GM19324 (cell line): ENCODE measurements around the gene FAM180A.
"Not testable (repeated sequence)": the region's sequence is repeated elsewhere in the genome, so short reads cannot be mapped to it uniquely, and the experiment has no call there.

Experiments used
- ATAC-seq: cut with Tn5 transposase; IDR thresholded peaks from one replicate; pipeline ENCODE4 v1.9.1; 2021; ENCODE audit warnings: mild to moderate bottlenecking, moderate library complexity; ENCODE audit not compliant: unreplicated experiment, low FRiP score

The FAM180A gene

GRCh38 chr7:135748770-135749169 lies at the start of gene FAM180A:
TSS of gene FAM180A (minus strand) at chr7:135748813. CDS start at chr7:135748580, 233 bp downstream.
- ATAC-seq = no peak

GRCh38 chr7:135798095-135798494 lies 49.5 kb upstream of the FAM180A start:
- ATAC-seq = no peak

- no peak for ATAC-seq
Observed at GRCh38 chr7:135795846-135796570, 47.4 kb upstream of the FAM180A start.

GRCh38 chr7:135793841-135794240 lies 45.2 kb upstream of the FAM180A start:
- ATAC-seq = no peak

- ATAC-seq = no peak
Observed at GRCh38 chr7:135792866-135793265, 44.3 kb upstream of the FAM180A start.

GRCh38 chr7:135792363-135792668 lies 43.7 kb upstream of the FAM180A start:
- ATAC-seq = no peak

- ATAC-seq = no peak
Observed at GRCh38 chr7:135791543-135792362, 43.1 kb upstream of the FAM180A start.

GRCh38 chr7:135790371-135790977 lies 41.9 kb upstream of the FAM180A start:
- ATAC-seq = no peak

- no peak for ATAC-seq
Observed at GRCh38 chr7:135789956-135790355, 41.3 kb upstream of the FAM180A start.

GRCh38 chr7:135789431-135789830 lies 40.8 kb upstream of the FAM180A start:
- ATAC-seq = no peak

GRCh38 chr7:135786911-135787310 lies 38.3 kb upstream of the FAM180A start:
- ATAC-seq = no peak

GRCh38 chr7:135785065-135785464 lies 36.5 kb upstream of the FAM180A start:
- ATAC-seq = no peak

GRCh38 chr7:135784013-135784412 lies 35.4 kb upstream of the FAM180A start:
- ATAC-seq = no peak

GRCh38 chr7:135782801-135783200 lies 34.2 kb upstream of the FAM180A start:
- ATAC-seq = no peak

GRCh38 chr7:135782377-135782776 lies 33.8 kb upstream of the FAM180A start:
- ATAC-seq = no peak

- no peak for ATAC-seq
Observed at GRCh38 chr7:135777626-135778398, 29.2 kb upstream of the FAM180A start.

- ATAC-seq = not testable (repeated sequence)
Observed at GRCh38 chr7:135775915-135776314, 27.3 kb upstream of the FAM180A start.

- no peak for ATAC-seq
Observed at GRCh38 chr7:135775230-135775629, 26.6 kb upstream of the FAM180A start.

- ATAC-seq = no peak
Observed at GRCh38 chr7:135774284-135774683, 25.7 kb upstream of the FAM180A start.

GRCh38 chr7:135773464-135773863 lies 24.9 kb upstream of the FAM180A start:
- no peak for ATAC-seq
